Measurements from ENCODE around the gene NKPD1.
A peak's percentile ranks its signal among the peaks of the same experiment; 100 is the strongest.

NKPD1 gene, protein sequence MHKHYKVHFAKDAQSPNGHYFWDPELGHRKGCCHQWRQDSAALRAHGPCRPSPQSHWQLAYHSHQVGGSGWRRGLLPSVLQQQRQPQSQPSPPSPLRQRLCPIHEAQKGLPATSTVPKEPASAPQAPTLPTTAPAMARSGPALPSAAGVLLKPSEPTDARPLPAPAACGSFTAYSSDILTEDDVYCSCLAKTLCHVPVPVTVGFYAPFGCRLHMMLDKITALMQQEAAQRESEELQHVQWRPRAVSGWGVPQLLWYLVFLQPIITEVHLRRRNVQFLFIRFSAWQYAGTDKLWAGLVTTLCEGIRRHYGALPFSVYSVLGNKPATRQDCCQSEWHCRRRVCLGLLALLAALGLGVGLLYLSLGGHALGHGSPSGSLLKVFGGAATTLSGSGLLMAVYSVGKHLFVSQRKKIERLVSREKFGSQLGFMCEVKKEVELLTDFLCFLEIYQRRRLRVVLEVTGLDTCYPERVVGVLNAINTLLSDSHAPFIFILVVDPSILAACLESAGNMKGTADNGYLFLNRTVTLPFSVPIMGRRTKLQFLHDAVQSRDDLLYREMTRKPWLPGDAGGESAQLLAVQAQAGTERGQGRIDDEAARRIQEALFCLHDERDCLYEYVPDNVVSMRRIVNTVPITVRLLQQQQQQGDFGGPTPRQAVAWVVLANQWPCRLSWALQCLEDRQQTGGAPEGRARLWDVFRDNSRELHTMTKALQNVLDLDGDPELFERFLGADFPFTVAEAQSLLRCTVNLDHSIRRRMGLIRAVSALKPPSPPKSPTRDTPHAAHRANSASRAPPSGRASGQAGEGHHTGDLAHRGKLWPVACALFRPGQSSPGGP

DNA sequence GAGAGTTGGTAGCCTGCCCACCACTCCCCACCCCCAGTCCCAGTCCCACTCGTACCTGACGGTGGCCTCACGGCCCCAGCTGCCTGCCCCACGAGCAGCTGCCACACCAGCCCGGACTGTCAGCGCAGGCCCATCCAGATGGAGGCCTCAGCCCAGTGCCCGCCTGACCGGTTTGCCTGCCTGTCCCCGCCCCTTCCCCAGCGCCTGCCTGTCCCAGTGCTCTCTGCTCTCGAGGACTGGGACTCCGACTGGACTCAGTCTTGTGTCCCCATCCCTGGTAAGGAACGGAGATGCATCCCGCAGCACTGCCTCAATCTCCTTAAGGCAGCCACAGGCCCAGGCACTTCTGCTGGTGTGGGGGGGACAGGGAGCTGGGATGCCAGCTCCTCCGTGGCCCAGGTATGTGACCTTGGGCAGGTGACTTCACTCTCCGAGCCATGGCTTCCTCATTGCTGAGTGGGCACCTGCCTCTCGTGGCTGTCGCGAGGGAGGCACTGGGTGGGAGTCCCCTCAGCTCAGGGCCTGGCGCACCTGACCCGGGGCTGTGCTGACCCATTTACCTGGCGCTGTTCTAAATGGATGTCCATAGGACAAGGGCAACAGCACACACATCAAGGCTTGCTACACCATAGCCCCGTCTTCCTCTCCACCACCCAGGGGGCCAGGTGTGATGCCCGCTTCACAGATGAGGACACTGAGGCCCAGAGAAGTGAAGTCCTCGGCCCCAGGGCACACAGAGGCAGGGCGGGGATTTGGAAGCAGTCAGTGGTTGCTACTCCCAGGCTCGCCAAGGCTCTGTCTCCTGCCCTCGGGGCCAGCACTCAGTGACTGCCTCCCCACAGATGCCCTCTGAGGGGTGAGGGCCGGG lies at the start of gene NKPD1:
NKPD1 (minus strand) TSS at position 113 of the 868 bp plus-strand sequence. CDS start 832 bp downstream, outside the sequence.
- DNase-seq, result peak; percentile 88

GRCh38 chr19:45206328-45206727 lies 45.5 kb upstream of the NKPD1 start:
- no peak for DNase-seq

DNA sequence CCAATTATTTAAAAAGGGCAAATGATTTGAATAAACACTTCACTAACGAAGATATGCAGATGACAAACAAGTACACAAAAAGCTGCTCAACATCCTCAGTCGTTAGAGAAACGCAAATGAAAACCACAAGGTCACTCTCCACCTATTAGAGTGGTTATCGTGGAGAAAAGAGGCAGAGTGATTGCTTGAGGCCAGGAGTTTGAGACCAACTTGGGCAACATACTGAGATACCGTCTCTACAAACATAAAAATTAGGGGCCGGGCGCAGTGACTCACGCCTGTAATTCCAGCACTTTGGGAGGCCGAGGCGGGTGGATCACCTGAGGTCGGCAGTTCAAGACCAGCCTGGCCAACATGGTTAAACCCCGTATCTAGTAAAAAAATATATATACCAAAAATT lies 45.0 kb upstream of the NKPD1 start:
- DNase-seq, result no peak

DNA sequence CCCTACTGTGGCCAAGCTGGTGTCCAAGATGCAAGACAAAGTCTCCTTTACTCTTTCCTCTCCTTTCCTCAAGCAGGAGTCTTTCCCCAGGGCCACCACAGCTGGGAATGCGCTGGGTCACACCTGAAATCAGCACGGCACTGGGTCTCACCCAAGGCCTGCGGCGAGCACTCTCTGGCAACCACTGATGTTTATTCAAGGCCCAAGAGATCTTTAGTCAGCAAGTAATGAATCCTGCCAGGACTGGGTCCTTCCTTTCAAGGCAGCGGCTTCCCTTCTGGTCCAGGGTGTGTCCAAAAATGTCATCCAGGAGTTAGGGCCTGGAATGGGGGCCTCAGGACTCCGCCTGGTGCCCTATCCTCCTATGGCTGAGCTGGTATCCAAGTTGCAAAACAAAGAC lies 41.9 kb upstream of the NKPD1 start:
- DNase-seq, result no peak

DNA sequence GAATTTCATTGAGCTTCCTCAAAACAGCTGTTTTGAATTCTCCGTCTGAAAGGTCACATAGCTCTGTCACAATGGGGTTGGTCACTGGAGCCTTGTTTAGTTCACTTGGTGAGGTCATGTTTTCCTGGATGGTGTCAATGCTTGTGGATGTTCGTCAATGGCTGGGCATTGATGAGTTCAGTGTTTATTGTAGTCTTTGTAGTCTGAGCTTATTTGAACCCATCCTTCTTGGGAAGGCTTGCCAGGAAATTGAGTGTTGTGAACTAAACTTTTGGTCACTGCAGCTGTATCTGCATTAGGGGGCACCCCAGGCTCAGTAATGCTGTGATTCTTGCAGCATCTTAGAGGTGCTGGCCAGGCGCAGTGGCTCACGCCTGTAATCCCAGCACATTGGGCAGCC lies 39.8 kb upstream of the NKPD1 start:
- peak; percentile 26 for DNase-seq

- peak; percentile 15 for DNase-seq
Observed at GRCh38 chr19:45195764-45196163, 35.0 kb upstream of the NKPD1 start.

DNA sequence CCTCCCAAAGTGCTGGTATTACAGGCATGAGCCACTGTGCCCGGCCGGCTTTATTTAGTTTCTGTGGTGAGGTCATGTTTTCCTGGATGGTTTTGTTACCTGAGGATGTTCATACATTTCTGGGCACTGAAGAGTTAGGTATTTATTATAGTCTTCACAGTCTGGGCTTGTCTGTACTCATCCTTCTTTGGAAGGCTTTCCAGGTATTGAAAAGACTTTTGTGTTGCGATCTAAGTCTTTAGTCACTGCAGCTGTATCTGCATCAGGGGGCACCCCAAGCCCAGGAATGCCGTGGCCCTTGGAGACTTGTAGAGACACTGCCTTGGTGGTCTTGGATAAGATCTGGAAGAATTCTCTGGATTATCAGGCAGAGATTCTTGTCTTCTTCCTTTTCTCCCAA lies 30.6 kb upstream of the NKPD1 start:
- DNase-seq, result no peak

- DNase-seq, result no peak
Observed at GRCh38 chr19:45189971-45190370, 29.2 kb upstream of the NKPD1 start.

DNA sequence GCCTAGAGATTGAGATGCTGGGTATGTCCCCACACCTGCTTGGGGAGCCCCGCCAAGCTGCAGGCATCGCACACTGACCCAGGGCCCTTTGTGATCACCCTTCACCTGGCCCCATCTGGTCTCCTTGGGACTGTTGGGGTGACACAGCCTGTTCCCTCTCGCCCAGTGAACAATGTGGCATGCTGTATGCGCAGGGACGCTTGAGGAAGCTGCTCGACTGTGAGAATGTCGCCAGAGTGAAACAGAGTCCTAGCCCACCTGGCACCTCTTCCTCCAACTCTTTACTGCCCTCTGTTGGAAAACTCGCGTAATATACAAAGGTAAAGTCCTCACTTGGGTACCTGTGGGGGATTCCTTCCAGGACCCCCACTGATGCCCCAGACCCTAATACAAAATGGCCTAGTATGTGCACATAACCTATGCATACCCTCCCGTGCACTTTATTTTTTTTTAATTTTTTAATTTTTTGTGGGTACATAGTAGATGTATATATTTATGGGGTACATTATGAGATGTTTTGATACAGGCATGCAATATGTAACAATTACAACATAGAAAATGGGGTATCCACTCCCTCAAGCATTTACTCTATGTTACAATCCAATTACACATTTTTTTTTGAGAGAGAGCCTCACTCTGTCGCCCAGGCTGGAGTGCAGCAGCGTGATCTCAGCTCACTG lies 26.8 kb upstream of the NKPD1 start:
- peak; percentile 60 for DNase-seq

DNA sequence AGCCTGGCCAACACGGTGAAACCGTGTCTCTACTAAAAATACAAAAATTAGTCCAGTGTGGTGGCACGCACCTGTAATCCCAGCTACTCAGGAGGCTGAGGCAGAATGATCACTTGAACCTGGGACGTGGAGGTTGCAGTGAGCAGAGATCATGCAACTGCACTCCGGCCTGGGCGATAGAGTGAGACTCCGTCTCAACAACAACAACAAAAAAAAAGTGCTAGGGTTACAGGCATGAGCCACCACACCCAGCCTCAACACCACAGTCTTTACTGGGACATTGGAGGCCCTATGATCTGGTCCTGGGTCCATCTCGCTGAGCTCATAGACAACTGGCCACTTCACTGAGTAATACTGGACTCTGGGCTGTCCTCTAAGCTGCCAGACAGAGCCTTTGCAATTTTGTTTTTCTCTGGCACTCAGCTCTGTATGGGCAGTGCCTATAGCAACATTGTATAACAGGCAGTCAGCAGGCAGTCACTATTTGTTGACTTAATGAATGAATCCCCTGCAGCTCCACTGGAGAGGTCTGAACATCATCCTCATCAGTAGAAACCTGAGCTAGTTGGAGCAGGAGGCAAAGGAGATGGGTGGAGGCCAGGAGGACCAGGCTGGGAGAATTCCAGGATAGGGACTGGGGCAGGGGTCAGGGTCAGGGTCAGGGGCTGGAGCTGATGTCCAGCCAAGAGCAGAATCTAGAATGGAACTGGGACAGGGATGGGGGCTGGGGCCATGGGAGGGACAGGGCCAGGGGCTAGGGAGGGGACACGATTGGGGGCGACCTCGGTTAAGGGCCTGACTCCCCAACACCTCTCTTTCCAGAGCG lies 25.9 kb upstream of the NKPD1 start:
- DNase-seq, result peak; percentile 42

DNA sequence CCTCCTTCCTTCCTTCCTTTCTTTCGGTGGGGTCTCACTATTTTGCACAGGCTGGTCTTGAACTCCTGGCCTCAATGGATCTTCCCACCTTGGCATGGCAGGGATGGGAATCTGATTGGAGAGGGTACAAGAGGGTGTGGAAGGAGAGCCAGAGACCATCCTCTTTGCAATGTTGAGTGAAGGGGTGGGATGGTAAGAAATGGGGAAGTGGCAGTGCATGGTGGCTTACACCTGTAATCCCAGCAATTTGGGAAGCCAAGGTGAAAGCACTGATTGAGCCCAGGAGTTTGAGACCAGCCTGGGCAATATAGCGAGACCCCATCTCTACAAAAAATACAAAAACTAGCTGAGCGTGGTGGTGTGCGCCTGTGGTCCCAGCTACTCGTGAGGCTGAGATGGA lies 23.3 kb upstream of the NKPD1 start:
- no peak for DNase-seq

DNA sequence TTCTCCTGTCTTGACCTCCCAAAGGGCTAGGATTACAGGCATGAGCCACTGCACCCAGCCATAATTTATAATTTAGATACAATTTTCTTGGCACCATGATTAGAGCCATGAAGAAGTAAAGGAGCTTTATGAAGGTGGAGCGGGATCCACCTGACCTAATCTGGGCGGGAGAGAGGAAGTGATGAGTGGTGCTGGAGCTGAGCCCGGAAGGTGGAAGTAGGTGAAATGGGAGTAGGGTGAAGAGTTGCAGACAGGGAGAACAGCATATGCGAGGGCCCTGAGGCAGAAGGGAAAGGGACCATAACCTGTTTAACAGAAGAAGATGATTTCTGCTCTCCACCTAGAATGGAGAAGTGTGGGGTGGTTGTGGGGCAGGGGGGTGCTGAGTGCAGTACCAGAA lies 22.0 kb upstream of the NKPD1 start:
- DNase-seq, result no peak

- no peak for DNase-seq
Observed at GRCh38 chr19:45180936-45181335, 20.2 kb upstream of the NKPD1 start.

- DNase-seq, result no peak
Observed at GRCh38 chr19:45179892-45180370, 19.1 kb upstream of the NKPD1 start.

GRCh38 chr19:45179072-45179891 lies 18.5 kb upstream of the NKPD1 start:
- DNase-seq, result peak; percentile 63

GRCh38 chr19:45178262-45179071 lies 17.7 kb upstream of the NKPD1 start, which contains the start of gene BLOC1S3:
Gene BLOC1S3, plus strand, starts transcription at chr19:45178784. Its CDS starts 513 bp downstream, at chr19:45179297.
- DNase-seq, result peak; percentile 100

GRCh38 chr19:45177817-45178261 lies 17.1 kb upstream of the NKPD1 start, which contains the start of gene TRAPPC6A:
Gene TRAPPC6A, minus strand, starts transcription at chr19:45178237. Its CDS starts 19 bp downstream, at chr19:45178218.
- DNase-seq, result peak; percentile 81

DNA sequence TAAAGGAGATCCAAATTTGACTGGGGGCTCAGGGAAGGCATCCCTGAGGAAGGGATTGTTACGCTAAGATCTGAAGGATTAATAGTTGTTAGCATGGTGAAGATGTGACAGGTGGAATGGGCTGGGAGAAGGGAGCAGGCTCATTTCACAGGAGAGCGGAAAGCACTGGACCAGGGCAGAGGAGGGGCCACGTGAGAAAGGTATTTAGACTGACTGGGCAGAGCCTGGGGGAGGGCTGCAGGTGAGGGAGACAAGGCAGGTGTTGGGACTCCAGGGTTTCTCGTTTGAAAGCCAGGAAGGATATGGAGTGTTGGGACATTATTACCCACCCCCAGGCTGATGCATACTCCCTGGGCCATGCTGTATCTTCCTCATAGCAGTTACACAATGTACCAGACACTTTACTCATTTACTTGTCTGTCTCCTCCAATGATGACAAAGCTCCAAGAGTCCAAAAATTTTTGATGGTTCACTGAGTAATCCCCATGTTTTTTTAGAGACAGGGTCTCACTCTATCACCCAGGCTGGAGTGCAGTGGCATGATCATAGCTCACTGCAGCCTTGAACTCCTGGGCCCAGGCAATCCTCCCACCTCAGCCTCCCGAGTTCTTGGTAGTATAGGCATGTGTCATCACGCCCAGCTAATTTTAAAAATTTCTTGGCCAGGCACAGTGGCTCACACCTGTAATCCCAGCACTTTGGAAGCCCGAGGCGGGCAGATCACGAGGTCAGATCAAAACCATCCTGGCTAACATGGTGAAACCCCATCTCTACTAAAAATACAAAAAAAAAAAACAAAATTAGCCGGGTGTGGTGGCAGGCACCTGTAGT lies 14.9 kb upstream of the NKPD1 start:
- no peak for DNase-seq
